HG03175 (cell line): ENCODE measurements around the gene LIF.

Experiments used
- ATAC-seq: cut with Tn5 transposase; IDR thresholded peaks from one replicate; pipeline ENCODE4 v1.9.1; 2021; ENCODE audit warnings: mild to moderate bottlenecking, moderate library complexity; ENCODE audit not compliant: unreplicated experiment

Gene LIF

GRCh38 chr22:30195245-30196140 lies 51.1 kb downstream of the LIF start:
- ATAC-seq, result no peak

GRCh38 chr22:30193031-30193775 lies 53.4 kb downstream of the LIF start:
- no peak for ATAC-seq

- no peak for ATAC-seq
Measured at GRCh38 chr22:30192427-30192826, 54.1 kb downstream of the LIF start.

- no peak for ATAC-seq
Measured at GRCh38 chr22:30191040-30191701, 55.4 kb downstream of the LIF start.

- no peak for ATAC-seq
Measured at GRCh38 chr22:30190574-30190973, 56.0 kb downstream of the LIF start.
